ENCODE data around the gene DMD. TPM values are rescaled to one million over a fixed set of nuclear protein-coding genes. Genes with fewer than 3 reads are reported as not detected.

Gene DMD
- total RNA-seq, 6 experiments from 2014 or later: 4.9 to 6.0 (median 5.5) TPM

GRCh38 chrX:31227250-31227649 lies 1984.1 kb downstream of the DMD start:
- peak overlapping the region; percentile 72 for H3K27ac Mint-ChIP-seq

GRCh38 chrX:31225819-31226218 lies 1985.5 kb downstream of the DMD start:
- peaks cover 47% of the 10 kb centered on the region for H3K4me1 Mint-ChIP-seq (ENCODE audit: low read depth)
- no peaks in the 10 kb centered on the region for H3K9me3 Mint-ChIP-seq
- no peaks in the 10 kb centered on the region for H3K36me3 Mint-ChIP-seq (ENCODE audit: low read depth)
- TF ChIP-seq CTCF (IDR thresholded peaks at IDR 0.05): no peak
- H3K27ac Mint-ChIP-seq: no peak overlapping the region
- DNase-seq: no peak
- H3K27me3 Mint-ChIP-seq (ENCODE audit: insufficient read depth): no peaks in the 10 kb centered on the region
- no peak overlapping the region for H3K4me3 Mint-ChIP-seq

More at GRCh38 chrX:31227250-31227649, 1984.1 kb downstream of the DMD start:
- H3K27me3 Mint-ChIP-seq (ENCODE audit: insufficient read depth): peaks cover 1% of the 10 kb centered on the region; the same call in 1 of the 2 replicates
- H3K36me3 Mint-ChIP-seq (ENCODE audit: low read depth): no peaks in the 10 kb centered on the region
- peak overlapping the region; percentile 24; the same call in 1 of the 2 replicates for H3K4me3 Mint-ChIP-seq
- peaks cover 47% of the 10 kb centered on the region for H3K4me1 Mint-ChIP-seq (ENCODE audit: low read depth)
- H3K9me3 Mint-ChIP-seq: no peaks in the 10 kb centered on the region
- peak; percentile 66 for DNase-seq
- TF ChIP-seq CTCF (IDR thresholded peaks at IDR 0.05): no peak

- peak overlapping the region; percentile 64 for H3K27ac Mint-ChIP-seq
- DNase-seq: no peak
- no peak for TF ChIP-seq CTCF (IDR thresholded peaks at IDR 0.05)
- H3K4me3 Mint-ChIP-seq: peak overlapping the region; percentile 51
- no peaks in the 10 kb centered on the region for H3K36me3 Mint-ChIP-seq (ENCODE audit: low read depth)
- H3K27me3 Mint-ChIP-seq (ENCODE audit: insufficient read depth): no peaks in the 10 kb centered on the region
- H3K9me3 Mint-ChIP-seq: no peaks in the 10 kb centered on the region
- peaks cover 47% of the 10 kb centered on the region for H3K4me1 Mint-ChIP-seq (ENCODE audit: low read depth)
Measured at GRCh38 chrX:31224381-31225012, 1986.9 kb downstream of the DMD start.

- DNase-seq: peak; percentile 52
- Mint-ChIP-seq H3K27ac (peak overlapping the region; percentile 64), H3K4me3 (peak overlapping the region; percentile 51), H3K9me3 (no peaks in the 10 kb centered on the region), H3K27me3 (ENCODE audit: insufficient read depth) (no peaks in the 10 kb centered on the region), H3K36me3 (ENCODE audit: low read depth) (no peaks in the 10 kb centered on the region), H3K4me1 (ENCODE audit: low read depth) (peaks cover 45% of the 10 kb centered on the region)
- TF ChIP-seq CTCF (IDR thresholded peaks at IDR 0.05): no peak
Measured at GRCh38 chrX:31223817-31224216, 1987.5 kb downstream of the DMD start.

GRCh38 chrX:31222946-31223345 lies 1988.4 kb downstream of the DMD start:
- Mint-ChIP-seq H3K36me3 (ENCODE audit: low read depth) (no peaks in the 10 kb centered on the region), H3K4me3 (no peak overlapping the region), H3K27ac (peak overlapping the region; percentile 64), H3K9me3 (no peaks in the 10 kb centered on the region), H3K4me1 (ENCODE audit: low read depth) (peaks cover 39% of the 10 kb centered on the region), H3K27me3 (ENCODE audit: insufficient read depth) (no peaks in the 10 kb centered on the region)
- no peak for DNase-seq
- no peak for TF ChIP-seq CTCF (IDR thresholded peaks at IDR 0.05)

Measured in HFFc6 (cell line).